Upper lobe of left lung (tissue), 4 donors: ENCODE results near the gene LAD1.

Source experiments
- EP300 ChIP-seq, 4 donors: sonication (generic); formaldehyde crosslinking; IDR thresholded peaks; one replicate each; pipeline ENCODE4 v1.5.1; 2017; ENCODE audit warnings: antibody characterized with exemption in 4 of 4, control low read depth in 2 of 4
- POLR2A ChIP-seq, 4 donors: fragments of 450-650 bp; IDR thresholded peaks; one replicate each; pipeline ENCODE4 v1.5.1; 2016 to 2017; ENCODE audit warnings: antibody characterized with exemption in 4 of 4, mild to moderate bottlenecking in 2 of 4
- POLR2AphosphoS5 ChIP-seq, 2 donors: sonication (generic); formaldehyde crosslinking; IDR thresholded peaks; one replicate each; pipeline ENCODE4 v1.5.1; 2017; ENCODE audit warnings: antibody characterized with exemption in 2 of 2
- TF ChIP-seq, protein P1 (sequence below), 6 experiments: fragments of 450-650 bp in 4 of 6; fragments of 200-600 bp in 2 of 6; sonication (generic) in 2 of 6; IDR thresholded peaks; one replicate each; pipeline ENCODE4 v1.5.1; 2016 to 2019; ENCODE audit warnings: antibody characterized with exemption in 6 of 6

DNA sequence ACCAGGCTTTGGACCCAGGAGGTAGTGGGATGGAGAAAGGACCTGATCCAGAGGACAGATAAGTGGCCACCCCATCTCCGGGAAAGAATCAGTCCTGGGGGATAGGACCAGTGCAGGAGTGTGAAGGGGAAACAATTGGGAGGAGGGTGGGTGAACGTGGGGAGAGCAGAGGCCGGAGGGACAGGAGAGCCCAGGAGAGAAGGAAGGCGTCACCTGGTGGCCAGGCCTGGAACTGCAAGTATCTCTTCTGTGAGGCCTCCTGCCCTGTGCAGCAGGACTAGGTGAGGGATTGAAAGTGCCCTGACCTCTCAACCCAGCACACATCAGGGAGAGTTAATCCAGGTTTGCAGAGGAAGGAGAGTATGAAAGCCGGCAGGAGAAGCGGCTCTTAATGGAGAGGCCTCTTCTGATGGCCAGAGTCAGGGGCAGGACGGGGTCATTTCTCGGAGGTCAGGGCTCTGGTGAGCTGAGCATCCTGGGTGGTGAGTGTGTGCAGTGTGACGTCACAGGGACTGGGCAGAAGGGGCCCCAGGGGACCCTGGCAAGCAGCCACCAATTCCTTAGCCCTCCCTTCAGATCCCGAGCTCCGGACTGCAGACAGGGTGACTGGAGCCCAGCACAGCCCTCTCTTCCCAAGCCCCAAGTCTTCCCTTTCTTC, 9.2 kb upstream of the LAD1 start:
- TF ChIP-seq, protein P1, sequence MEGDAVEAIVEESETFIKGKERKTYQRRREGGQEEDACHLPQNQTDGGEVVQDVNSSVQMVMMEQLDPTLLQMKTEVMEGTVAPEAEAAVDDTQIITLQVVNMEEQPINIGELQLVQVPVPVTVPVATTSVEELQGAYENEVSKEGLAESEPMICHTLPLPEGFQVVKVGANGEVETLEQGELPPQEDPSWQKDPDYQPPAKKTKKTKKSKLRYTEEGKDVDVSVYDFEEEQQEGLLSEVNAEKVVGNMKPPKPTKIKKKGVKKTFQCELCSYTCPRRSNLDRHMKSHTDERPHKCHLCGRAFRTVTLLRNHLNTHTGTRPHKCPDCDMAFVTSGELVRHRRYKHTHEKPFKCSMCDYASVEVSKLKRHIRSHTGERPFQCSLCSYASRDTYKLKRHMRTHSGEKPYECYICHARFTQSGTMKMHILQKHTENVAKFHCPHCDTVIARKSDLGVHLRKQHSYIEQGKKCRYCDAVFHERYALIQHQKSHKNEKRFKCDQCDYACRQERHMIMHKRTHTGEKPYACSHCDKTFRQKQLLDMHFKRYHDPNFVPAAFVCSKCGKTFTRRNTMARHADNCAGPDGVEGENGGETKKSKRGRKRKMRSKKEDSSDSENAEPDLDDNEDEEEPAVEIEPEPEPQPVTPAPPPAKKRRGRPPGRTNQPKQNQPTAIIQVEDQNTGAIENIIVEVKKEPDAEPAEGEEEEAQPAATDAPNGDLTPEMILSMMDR (IDR thresholded peaks at IDR 0.05) = peak; percentile 83 to 93 (median 89)
- no peak for TF ChIP-seq POLR2A (IDR thresholded peaks at IDR 0.05)
- TF ChIP-seq POLR2AphosphoS5 (IDR thresholded peaks at IDR 0.05) = no peak
- no peak for TF ChIP-seq EP300 (IDR thresholded peaks at IDR 0.05)
